ENCODE results near the gene ATF7IP. TPM values are rescaled to one million over a fixed set of nuclear protein-coding genes. Genes with fewer than 3 reads are reported as not detected.

ATF7IP gene
- total RNA-seq, 1 experiment from 2014 or later, result 172 TPM

- Mint-ChIP-seq H3K4me1 (peaks cover 7 to 8% of the 10 kb centered on the region in 2 experiments; a peak in 3 of 4 replicates), H3K4me3 (no peak overlapping the region), H3K9me3 (no peaks in the 10 kb centered on the region), H3K27me3 (ENCODE audit: low read depth) (no peaks in the 10 kb centered on the region), H3K36me3 (ENCODE audit: insufficient read depth in 1 of 3, low read depth in 3 of 3) (peaks cover 34 to 55% (median 51%) of the 10 kb centered on the region in 3 experiments), H3K27ac (no peak overlapping the region)
- Histone ChIP-seq H3K23me2 (ENCODE audit: insufficient read length, low read depth, low read length, poor library complexity, severe bottlenecking) (no peaks in the 10 kb centered on the region), H3K14ac (ENCODE audit: insufficient read depth, low read length) (no peak overlapping the region), H3K27me3 (ENCODE audit: insufficient read depth, low read length) (no peaks in the 10 kb centered on the region), H2BK12ac (ENCODE audit: insufficient read length, low read depth, low read length) (no peak overlapping the region), H3K27ac (ENCODE audit: insufficient read length, low read depth, low read length) (no peak overlapping the region), H3K18ac (ENCODE audit: insufficient read length, low read depth, low read length) (no peak overlapping the region), H3K4ac (ENCODE audit: low read depth, low read length) (no peak overlapping the region), H3K4me2 (ENCODE audit: insufficient read depth, insufficient read length, low read length) (no peak overlapping the region), H2BK5ac (ENCODE audit: insufficient read length, low read length) (no peak overlapping the region), H2BK120ac (ENCODE audit: low read depth, low read length, poor library complexity, severe bottlenecking) (no peak overlapping the region), H3K56ac (ENCODE audit: insufficient read length, low read depth, low read length) (no peak overlapping the region), H3K9me3 (ENCODE audit: control insufficient read depth, low read depth, low read length) (no peaks in the 10 kb centered on the region), H3K79me2 (ENCODE audit: insufficient read depth, low read length) (peaks cover 13% of the 10 kb centered on the region; the same call in 1 of the 2 replicates), H3K23ac (ENCODE audit: insufficient read length, low read depth, low read length) (no peak overlapping the region), H4K8ac (replicated peaks; ENCODE audit: insufficient read length, low read depth, low read length) (no peak overlapping the region), H2AK5ac (ENCODE audit: insufficient read length, low read length) (no peak overlapping the region), H2AFZ (ENCODE audit: low read length) (no peak overlapping the region), H3T11ph (ENCODE audit: low read length) (no peak overlapping the region), H4K5ac (ENCODE audit: insufficient read length, low read depth, low read length) (no peak overlapping the region), H4K20me1 (ENCODE audit: control insufficient read depth, insufficient read depth, insufficient read length) (no peaks in the 10 kb centered on the region), H2BK15ac (ENCODE audit: low read depth, low read length) (no peak overlapping the region), H4K91ac (ENCODE audit: insufficient read length, low read depth, low read length) (no peak overlapping the region), H3K4me1 (ENCODE audit: insufficient read depth, low read length) (no peaks in the 10 kb centered on the region), H3K9ac (ENCODE audit: extremely low read depth, insufficient read length, low read length) (no peak overlapping the region), H3K79me1 (ENCODE audit: insufficient read depth, low read depth, low read length, poor library complexity, severe bottlenecking) (no peaks in the 10 kb centered on the region), H2BK20ac (ENCODE audit: low read depth, low read length, poor library complexity, severe bottlenecking) (no peak overlapping the region)
- no CpG with 5 or more reads among the region's 1 CpG for WGBS (ENCODE audit: extremely low coverage, insufficient read length, low lambda C conversion rate)
- no peak for TF ChIP-seq CTCF (conservative IDR thresholded peaks at IDR 0.05)
- no peak for DNase-seq
These were observed 70.1 kb downstream of the ATF7IP start for GRCh38 chr12:14435627-14436026.
